ENCODE results near the gene PDLIM4.

GRCh38 chr5:132213666-132214065 lies 43.8 kb upstream of the PDLIM4 start:
- TF ChIP-seq CTCF (IDR thresholded peaks at IDR 0.05): no peak
- no peak for TF ChIP-seq ZFX (IDR thresholded peaks at IDR 0.05; ENCODE audit: borderline replicate concordance)

All from 22Rv1 (cell line).